IMR-90 (cell line): ENCODE data around the gene CCDC32. TPM values are rescaled to one million over a fixed set of nuclear protein-coding genes. Genes with fewer than 3 reads are reported as not detected.

Source experiments
- ATAC-seq: fragments of 200-7000 bp; cut with Tn5 transposase; 2 replicates; pipeline ENCODE4 v1.9.1; 2020; ENCODE audit warnings: low read depth, mild to moderate bottlenecking, moderate library complexity
- BruUV-seq: library from RNA; stranded (reverse); fragments of 400-500 nt; replicated peaks from 2 replicates; lab custom pipeline; 2021; lab: Mats Ljungman, UMichigan
- CTCF ChIA-PET: fragments of 300-600 bp; formaldehyde crosslinking; extraction: SDS; loops from one replicate; lab custom pipeline; 2021; ENCODE audit warnings: antibody characterized with exemption; lab: Yijun Ruan, JAX
- POLR2A ChIA-PET: fragments of 300-600 bp; sonication (Branson Sonifier 250); formaldehyde crosslinking; loops from one replicate; lab custom pipeline; 2022; ENCODE audit warnings: antibody characterized with exemption; ENCODE audit not compliant: unreplicated experiment; lab: Charles Lee
- DNase-seq: peaks from one replicate; pipeline ENCODE4 v3.0.0; 2013
- H2AFZ ChIP-seq: replicated peaks from 2 replicates; pipeline ENCODE3; 2013; ENCODE audit warnings: low read length, mild to moderate bottlenecking; ENCODE audit not compliant: poor library complexity
- H2AK5ac ChIP-seq: 2 replicates; pipeline ENCODE4 v1.6.1; 2013; ENCODE audit warnings: low read depth, low read length, inconsistent platforms
- H2AK9ac ChIP-seq: replicated peaks from 2 replicates; pipeline ENCODE3; 2013; ENCODE audit warnings: mild to moderate bottlenecking, low read depth, low read length, moderate library complexity; ENCODE audit not compliant: poor library complexity
- H2BK120ac ChIP-seq: 2 replicates; pipeline ENCODE4 v1.6.1; 2013; ENCODE audit warnings: low read depth, low read length, inconsistent platforms
- H2BK15ac ChIP-seq: 3 replicates; pipeline ENCODE4 v1.6.1; 2013; ENCODE audit warnings: low read depth, low read length, inconsistent platforms
- H2BK20ac ChIP-seq: 2 replicates; pipeline ENCODE4 v1.6.1; 2013; ENCODE audit warnings: low read depth, mild to moderate bottlenecking, inconsistent platforms, low read length, moderate library complexity
- H2BK5ac ChIP-seq: 2 replicates; pipeline ENCODE4 v1.6.1; 2013; ENCODE audit warnings: mild to moderate bottlenecking, low read depth, low read length, inconsistent platforms; ENCODE audit not compliant: poor library complexity, severe bottlenecking
- H3K14ac ChIP-seq: replicated peaks from 2 replicates; pipeline ENCODE4 v1.6.1; 2013; ENCODE audit warnings: low read depth, low read length, inconsistent platforms
- H3K18ac ChIP-seq: 2 replicates; pipeline ENCODE4 v1.6.1; 2013; ENCODE audit warnings: low read depth, low read length, control low read depth
- H3K23ac ChIP-seq: 2 replicates; pipeline ENCODE4 v1.6.1; 2013; ENCODE audit warnings: low read depth, low read length, inconsistent platforms
- H3K27ac ChIP-seq: 2 replicates; pipeline ENCODE4 v1.5.1; 2013; ENCODE audit warnings: mild to moderate bottlenecking, control low read depth, low read length; ENCODE audit not compliant: insufficient read depth
- H3K27me3 ChIP-seq: 2 replicates; pipeline ENCODE4 v1.6.1; 2013; ENCODE audit warnings: low read length; ENCODE audit not compliant: control insufficient read depth, insufficient read depth
- H3K36me3 ChIP-seq: 2 replicates; pipeline ENCODE4 v1.6.1; 2013; ENCODE audit warnings: low read length, mixed read lengths; ENCODE audit not compliant: control insufficient read depth, insufficient read depth
- H3K4ac ChIP-seq: 2 replicates; pipeline ENCODE4 v1.6.1; 2013; ENCODE audit warnings: low read depth, low read length, inconsistent platforms
- H3K4me1 ChIP-seq: 2 replicates; pipeline ENCODE4 v1.6.1; 2013; ENCODE audit warnings: low read length, mixed read lengths; ENCODE audit not compliant: control insufficient read depth, insufficient read depth
- H3K4me2 ChIP-seq: 2 replicates; pipeline ENCODE4 v1.6.1; 2013; ENCODE audit warnings: low read depth, mild to moderate bottlenecking, control low read depth, low read length, moderate library complexity
- H3K4me3 ChIP-seq: 2 replicates; pipeline ENCODE4 v1.5.1; 2013; ENCODE audit warnings: low read depth, mild to moderate bottlenecking, control low read depth, low read length, moderate library complexity; ENCODE audit not compliant: insufficient read depth
- H3K56ac ChIP-seq: 2 replicates; pipeline ENCODE4 v1.6.1; 2013; ENCODE audit warnings: low read length, inconsistent platforms; ENCODE audit not compliant: insufficient read depth; ENCODE audit errors: extremely low read depth
- H3K79me1 ChIP-seq, 2 experiments: 2 replicates each; pipeline ENCODE4 v1.6.1; 2013; ENCODE audit warnings: low read length in 2 of 2, inconsistent platforms in 1 of 2, low read depth in 1 of 2
- H3K9ac ChIP-seq: 2 replicates; pipeline ENCODE4 v1.6.1; 2013; ENCODE audit warnings: low read depth, low read length, control low read depth
- H3K9me1 ChIP-seq: 2 replicates; pipeline ENCODE4 v1.6.1; 2013; ENCODE audit warnings: low read length, inconsistent platforms; ENCODE audit not compliant: insufficient read depth
- H3K9me3 ChIP-seq: 2 replicates; pipeline ENCODE4 v1.6.1; 2013; ENCODE audit warnings: low read length; ENCODE audit not compliant: control insufficient read depth, insufficient read depth
- H4K20me1 ChIP-seq: 2 replicates; pipeline ENCODE4 v1.6.1; 2013; ENCODE audit warnings: low read length, inconsistent platforms; ENCODE audit not compliant: insufficient read depth
- H4K5ac ChIP-seq: 2 replicates; pipeline ENCODE4 v1.6.1; 2013; ENCODE audit warnings: mild to moderate bottlenecking, low read depth, low read length, control low read depth
- H4K8ac ChIP-seq, 2 experiments: 2 replicates each; pipeline ENCODE4 v1.6.1; 2013; ENCODE audit warnings: low read depth in 2 of 2, low read length in 2 of 2, control low read depth in 1 of 2, inconsistent platforms in 1 of 2
- H4K91ac ChIP-seq: 2 replicates; pipeline ENCODE4 v1.6.1; 2013; ENCODE audit warnings: low read depth, low read length, inconsistent platforms; ENCODE audit not compliant: insufficient read depth
- BHLHE40 ChIP-seq: fragments of 150-350 bp; IDR thresholded peaks from 2 replicates; pipeline ENCODE4 v1.6.1; 2016; ENCODE audit warnings: mild to moderate bottlenecking, low read depth, low read length
- CHD1 ChIP-seq: IDR thresholded peaks from 2 replicates; pipeline ENCODE4 v1.6.1; 2012; ENCODE audit warnings: low read depth, low read length, improper control_type of control experiment
- RAD21 ChIP-seq: IDR thresholded peaks from 2 replicates; pipeline ENCODE4 v1.6.1; 2012; ENCODE audit warnings: low read length, improper control_type of control experiment
- RCOR1 ChIP-seq: IDR thresholded peaks from 2 replicates; pipeline ENCODE4 v1.6.1; 2012; ENCODE audit warnings: mild to moderate bottlenecking, low read length, improper control_type of control experiment; ENCODE audit not compliant: insufficient replicate concordance
- WGBS, 2 experiments: methylation state at CpG; one replicate each; pipeline versions ENCODE4 v1.1.5 to v1.1.7; 2013; ENCODE audit warnings: missing lambda C conversion rate in 2 of 2; ENCODE audit not compliant: insufficient read length in 1 of 2; ENCODE audit errors: extremely low coverage in 2 of 2; 5-methylcytosine and 5-hydroxymethylcytosine counted together
- dilution Hi-C: fragments of 300-500 bp; cut with HindIII; formaldehyde crosslinking; loops from one replicate; pipeline ENCODE4 v1.14.3; 2018; ENCODE audit warnings: low sequenced_read_pairs; ENCODE audit not compliant: unreplicated experiment
- in situ Hi-C: fragments of 300-500 bp; cut with MboI; formaldehyde crosslinking; loops from 3 replicates; pipeline ENCODE4 v1.14.3; 2019; ENCODE audit warnings: low sequenced_read_pairs, inconsistent platforms, mixed read lengths
- intact Hi-C: fragments of 100-400 bp; cut with micrococcal nuclease; formaldehyde crosslinking; loops from 2 replicates; pipeline ENCODE4 v1.10.0; 2022
- polyA plus RNA-seq, 3 experiments: library from polyadenylated mRNA; depleted of rRNA; stranded (reverse); fragments of >200 nt; gene quantifications; 2 replicates each; pipeline ENCODE4 v1.2.3, GENCODE V29; 2012; ENCODE audit warnings: low replicate concordance in 1 of 3
- total RNA-seq: library from RNA; depleted of rRNA; stranded (reverse); fragments of >200 nt; gene quantifications from 2 replicates; pipeline ENCODE4 v1.2.3, GENCODE V29; 2012
- TF ChIP-seq, protein P1 (sequence below): conservative IDR thresholded peaks from 2 replicates; pipeline ENCODE4 v1.5.1; 2012; ENCODE audit warnings: mild to moderate bottlenecking, low read depth, low read length, improper control_type of control experiment
- TF ChIP-seq, protein P2 (sequence below): fragments of 150-350 bp; IDR thresholded peaks from 2 replicates; pipeline ENCODE4 v1.6.1; 2016; ENCODE audit warnings: low read depth, mild to moderate bottlenecking, low read length, moderate library complexity, borderline replicate concordance

Gene CCDC32
- total and polyA plus RNA-seq, 2 of the 4 experiments (the other 2 are of a cell fraction): 14.8 to 15.1 TPM

DNA sequence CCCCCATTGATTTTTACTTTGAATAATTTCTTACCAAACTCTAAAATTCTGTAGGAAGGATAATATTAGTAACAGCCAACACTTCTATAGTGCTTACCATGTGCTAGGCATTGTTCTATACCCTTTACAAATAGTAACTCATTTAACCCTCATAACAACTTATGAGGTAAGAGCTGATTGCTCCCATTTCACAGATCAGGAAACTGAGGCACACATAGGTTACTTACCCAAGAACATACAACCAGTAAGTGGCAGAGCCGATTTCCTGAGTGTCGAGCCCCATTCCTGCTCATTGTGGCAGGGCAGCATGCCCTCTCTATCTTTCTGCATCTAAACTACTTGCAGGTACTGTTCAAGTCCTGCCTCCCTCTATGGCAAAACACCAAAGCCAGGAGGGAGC is 9.0 kb downstream of the CCDC32 start:
- ChIA-PET CTCF (interaction anchor here (0.6 kb wide), 1 partner anchor 46 kb away, joined by 3 read pairs; no protein-coding TSS in a partner anchor), POLR2A (interaction anchor here (0.6 kb wide), 1 partner anchor 150 kb away, joined by 3 read pairs; the partner anchor contains the start of gene IVD)
- intact Hi-C loops: no loop called here
- Histone ChIP-seq H2BK5ac (no peak overlapping the region), H2AK5ac (no peak overlapping the region), H2AFZ (no peak overlapping the region), H3K79me1 (peaks cover 0 to 12% of the 10 kb centered on the region in 2 experiments; a peak in 3 of 4 replicates), H3K4me1 (no peaks in the 10 kb centered on the region), H3K27me3 (no peaks in the 10 kb centered on the region), H2BK20ac (no peak overlapping the region), H3K4me3 (no peak overlapping the region), H3K23ac (no peak overlapping the region), H3K4ac (no peak overlapping the region), H4K20me1 (no peaks in the 10 kb centered on the region), H3K14ac (no peak overlapping the region), H2BK15ac (no peak overlapping the region), H3K36me3 (peaks cover 16% of the 10 kb centered on the region), H2BK120ac (no peak overlapping the region), H4K5ac (no peak overlapping the region), H3K9me1 (0 out of 2 replicates have a peak, but pooled peaks cover 5% of the 10 kb centered on the region), H3K9ac (no peak overlapping the region), H3K9me3 (no peaks in the 10 kb centered on the region), H3K56ac (no peak overlapping the region), H4K91ac (no peak overlapping the region), H4K8ac (no peak overlapping the region), H2AK9ac (no peak overlapping the region), H3K4me2 (no peak overlapping the region), H3K27ac (no peak overlapping the region), H3K18ac (no peak overlapping the region)
- dilution Hi-C loops: no loop called here
- TF ChIP-seq, protein P1, sequence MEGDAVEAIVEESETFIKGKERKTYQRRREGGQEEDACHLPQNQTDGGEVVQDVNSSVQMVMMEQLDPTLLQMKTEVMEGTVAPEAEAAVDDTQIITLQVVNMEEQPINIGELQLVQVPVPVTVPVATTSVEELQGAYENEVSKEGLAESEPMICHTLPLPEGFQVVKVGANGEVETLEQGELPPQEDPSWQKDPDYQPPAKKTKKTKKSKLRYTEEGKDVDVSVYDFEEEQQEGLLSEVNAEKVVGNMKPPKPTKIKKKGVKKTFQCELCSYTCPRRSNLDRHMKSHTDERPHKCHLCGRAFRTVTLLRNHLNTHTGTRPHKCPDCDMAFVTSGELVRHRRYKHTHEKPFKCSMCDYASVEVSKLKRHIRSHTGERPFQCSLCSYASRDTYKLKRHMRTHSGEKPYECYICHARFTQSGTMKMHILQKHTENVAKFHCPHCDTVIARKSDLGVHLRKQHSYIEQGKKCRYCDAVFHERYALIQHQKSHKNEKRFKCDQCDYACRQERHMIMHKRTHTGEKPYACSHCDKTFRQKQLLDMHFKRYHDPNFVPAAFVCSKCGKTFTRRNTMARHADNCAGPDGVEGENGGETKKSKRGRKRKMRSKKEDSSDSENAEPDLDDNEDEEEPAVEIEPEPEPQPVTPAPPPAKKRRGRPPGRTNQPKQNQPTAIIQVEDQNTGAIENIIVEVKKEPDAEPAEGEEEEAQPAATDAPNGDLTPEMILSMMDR: no peak
- TF ChIP-seq CHD1 (no peak), RAD21 (no peak), RCOR1 (no peak), BHLHE40 (no peak)
- TF ChIP-seq, protein P2, sequence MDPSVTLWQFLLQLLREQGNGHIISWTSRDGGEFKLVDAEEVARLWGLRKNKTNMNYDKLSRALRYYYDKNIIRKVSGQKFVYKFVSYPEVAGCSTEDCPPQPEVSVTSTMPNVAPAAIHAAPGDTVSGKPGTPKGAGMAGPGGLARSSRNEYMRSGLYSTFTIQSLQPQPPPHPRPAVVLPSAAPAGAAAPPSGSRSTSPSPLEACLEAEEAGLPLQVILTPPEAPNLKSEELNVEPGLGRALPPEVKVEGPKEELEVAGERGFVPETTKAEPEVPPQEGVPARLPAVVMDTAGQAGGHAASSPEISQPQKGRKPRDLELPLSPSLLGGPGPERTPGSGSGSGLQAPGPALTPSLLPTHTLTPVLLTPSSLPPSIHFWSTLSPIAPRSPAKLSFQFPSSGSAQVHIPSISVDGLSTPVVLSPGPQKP: no peak
- DNase-seq (no peak), ATAC-seq (no peak)
- WGBS, 2 experiments: no CpG with 5 or more reads among the region's 2 CpGs
- BruUV-seq: no TSS peak
- in situ Hi-C loops: no loop called here
